ENCODE results near the gene RSRC2. TPM values are rescaled to one million over a fixed set of nuclear protein-coding genes. Genes with fewer than 3 reads are reported as not detected.
"Not testable (repeated sequence)": the region's sequence is repeated elsewhere in the genome, so short reads cannot be mapped to it uniquely, and the experiment has no call there.

Gene RSRC2
- total RNA-seq, 1 donor from 2014 or later, result 32.8 TPM

- intact Hi-C loops (cut with DNase I), result loop anchor here (5.0 kb wide), 1 partner anchor 41 kb away; no protein-coding TSS in a partner anchor
- DNase-seq (ENCODE audit: missing footprints) (no peak), ATAC-seq (no peak)
Measured at GRCh38 chr12:122523280-122523679, 3.5 kb downstream of the RSRC2 start.

- intact Hi-C loops (cut with DNase I), result loop anchor here (5.0 kb wide), 1 partner anchor 38 kb away; no protein-coding TSS in a partner anchor
- DNase-seq (ENCODE audit: missing footprints) (no peak), ATAC-seq (no peak)
Measured at GRCh38 chr12:122520676-122521075, 6.1 kb downstream of the RSRC2 start.

- ATAC-seq (no peak), DNase-seq (ENCODE audit: missing footprints) (no peak)
- intact Hi-C loops (cut with DNase I), result no loop called here
Measured at GRCh38 chr12:122519418-122519817, 7.3 kb downstream of the RSRC2 start.

GRCh38 chr12:122518908-122519307 is 7.8 kb downstream of the RSRC2 start:
- DNase-seq (ENCODE audit: missing footprints) (no peak), ATAC-seq (no peak)
- intact Hi-C loops (cut with DNase I), result no loop called here

- DNase-seq (ENCODE audit: missing footprints) (no peak), ATAC-seq (no peak)
- intact Hi-C loops (cut with DNase I), result no loop called here
Measured at GRCh38 chr12:122517877-122518276, 8.9 kb downstream of the RSRC2 start.

- intact Hi-C loops (cut with DNase I), result no loop called here
- ATAC-seq (no peak), DNase-seq (ENCODE audit: missing footprints) (no peak)
Measured at GRCh38 chr12:122516544-122517361, 10.0 kb downstream of the RSRC2 start.

- ATAC-seq, result no peak
- DNase-seq (ENCODE audit: missing footprints), result no peak
- intact Hi-C loops (cut with DNase I), result no loop called here
Measured at GRCh38 chr12:122515275-122515674, 11.5 kb downstream of the RSRC2 start.

- intact Hi-C loops (cut with DNase I), result no loop called here
- DNase-seq (ENCODE audit: missing footprints) (no peak), ATAC-seq (no peak)
Measured at GRCh38 chr12:122513660-122514059, 13.1 kb downstream of the RSRC2 start.

- DNase-seq (ENCODE audit: missing footprints); intact Hi-C loops (cut with DNase I); ATAC-seq: not testable (repeated sequence)
Measured at GRCh38 chr12:122513028-122513427, 13.7 kb downstream of the RSRC2 start.

GRCh38 chr12:122508163-122508562 is 18.6 kb downstream of the RSRC2 start:
- ATAC-seq, result peak; percentile 74
- intact Hi-C loops (cut with DNase I), result no loop called here

GRCh38 chr12:122506393-122506938 is 20.3 kb downstream of the RSRC2 start:
- intact Hi-C loops (cut with DNase I), result no loop called here
- no peak for ATAC-seq
- no peak for DNase-seq (ENCODE audit: missing footprints)

More at GRCh38 chr12:122508163-122508562, 18.6 kb downstream of the RSRC2 start:
- no peak for DNase-seq (ENCODE audit: missing footprints)

GRCh38 chr12:122505419-122506051 is 21.2 kb downstream of the RSRC2 start:
- no peak for ATAC-seq
- intact Hi-C loops (cut with DNase I), result no loop called here
- DNase-seq (ENCODE audit: missing footprints), result no peak

GRCh38 chr12:122503783-122504590 is 22.7 kb downstream of the RSRC2 start:
- ATAC-seq, result no peak
- no peak for DNase-seq (ENCODE audit: missing footprints)
- intact Hi-C loops (cut with DNase I), result no loop called here

- no peak for DNase-seq (ENCODE audit: missing footprints)
- no peak for ATAC-seq
- intact Hi-C loops (cut with DNase I), result no loop called here
Measured at GRCh38 chr12:122503147-122503751, 23.5 kb downstream of the RSRC2 start.

GRCh38 chr12:122501489-122501989 is 25.2 kb downstream of the RSRC2 start:
- ATAC-seq, result no peak
- DNase-seq (ENCODE audit: missing footprints), result no peak
- intact Hi-C loops (cut with DNase I), result loop anchor here (2.0 kb wide), 1 partner anchor 25 kb away; the partner anchor contains the start of genes KNTC1 and RSRC2

- peak; percentile 99 for ATAC-seq
- intact Hi-C loops (cut with DNase I), result loop anchor here (2.0 kb wide), 1 partner anchor 26 kb away; the partner anchor contains the start of genes KNTC1 and RSRC2
- peak; percentile 99 for DNase-seq (ENCODE audit: missing footprints)
Measured at GRCh38 chr12:122500685-122501488, 25.8 kb downstream of the RSRC2 start, which contains the start of gene ZCCHC8. TSS of gene ZCCHC8 (minus strand) at chr12:122500932. CDS start at chr12:122500840, 92 bp downstream.

- ATAC-seq (peak; percentile 57), DNase-seq (ENCODE audit: missing footprints) (peak; percentile 78)
- intact Hi-C loops (cut with DNase I), result loop anchor here (2.0 kb wide), 1 partner anchor 27 kb away; the partner anchor contains the start of genes KNTC1 and RSRC2
Measured at GRCh38 chr12:122499991-122500684, 26.6 kb downstream of the RSRC2 start.

Measured in Right ventricle myocardium inferior (tissue), 1 donor.